ENCODE results near the gene FIS1.
"Not testable (repeated sequence)": the region's sequence is repeated elsewhere in the genome, so short reads cannot be mapped to it uniquely, and the experiment has no call there.

The FIS1 gene

GRCh38 chr7:101232141-101232850, 12.6 kb downstream of the FIS1 start:
- no peak for DNase-seq

- no peak for DNase-seq
Observed at GRCh38 chr7:101231644-101232043, 13.2 kb downstream of the FIS1 start.

- DNase-seq = no peak
Observed at GRCh38 chr7:101226721-101227120, 18.2 kb downstream of the FIS1 start.

- no peak for DNase-seq
Observed at GRCh38 chr7:101225650-101226049, 19.2 kb downstream of the FIS1 start.

- no peak for DNase-seq
Observed at GRCh38 chr7:101223528-101223927, 21.4 kb downstream of the FIS1 start.

GRCh38 chr7:101222275-101222830, 22.5 kb downstream of the FIS1 start:
- DNase-seq = no peak

GRCh38 chr7:101220295-101220694, 24.6 kb downstream of the FIS1 start:
- DNase-seq = no peak

GRCh38 chr7:101218236-101219125, 26.4 kb downstream of the FIS1 start:
- DNase-seq = no peak

- peak; percentile 96 for DNase-seq
Observed at GRCh38 chr7:101217388-101218235, 27.3 kb downstream of the FIS1 start, which contains the start of the genes PLOD3 and ZNHIT1. Gene PLOD3 (minus strand): TSS chr7:101217581. CDS start chr7:101217274, 307 bp downstream. Gene ZNHIT1 (plus strand): TSS chr7:101218165. CDS start chr7:101218196, 31 bp downstream.

- DNase-seq = no peak
Observed at GRCh38 chr7:101216860-101217387, 28.0 kb downstream of the FIS1 start.

GRCh38 chr7:101216001-101216859, 28.7 kb downstream of the FIS1 start:
- DNase-seq = no peak

- DNase-seq = no peak
Observed at GRCh38 chr7:101212014-101212413, 32.9 kb downstream of the FIS1 start.

GRCh38 chr7:101211501-101211900, 33.4 kb downstream of the FIS1 start:
- DNase-seq = no peak

GRCh38 chr7:101210143-101210542, 34.7 kb downstream of the FIS1 start:
- no peak for DNase-seq

GRCh38 chr7:101208794-101209193, 36.1 kb downstream of the FIS1 start:
- DNase-seq = no peak

- no peak for DNase-seq
Observed at GRCh38 chr7:101207459-101207858, 37.4 kb downstream of the FIS1 start.

GRCh38 chr7:101206665-101207042, 38.2 kb downstream of the FIS1 start:
- DNase-seq = no peak

GRCh38 chr7:101205901-101206664, 38.8 kb downstream of the FIS1 start:
- DNase-seq = no peak

GRCh38 chr7:101203740-101204738, 40.8 kb downstream of the FIS1 start:
- DNase-seq = not testable (repeated sequence)

All from right hindlimb (tissue), 1 donor.